GM12878 (cell line): ENCODE measurements around the gene USP21. TPM values are rescaled to one million over a fixed set of nuclear protein-coding genes. Genes with fewer than 3 reads are reported as not detected.

Experiments
- ATAC-seq: fragments of 200-7000 bp; cut with Tn5 transposase; 3 replicates; pipeline ENCODE4 v1.9.1; 2020; ENCODE audit warnings: mild to moderate bottlenecking, moderate library complexity
- BruUV-seq: library from RNA; stranded (reverse); fragments of 400-500 nt; replicated peaks from 2 replicates; lab custom pipeline; 2021; lab: Mats Ljungman, UMichigan
- CTCF ChIA-PET: fragments of 300-600 bp; sonication (Branson Sonifier 250); formaldehyde crosslinking; extraction: SDS; loops from one replicate; lab custom pipeline; 2021; ENCODE audit warnings: inconsistent platforms; lab: Yijun Ruan, JAX
- POLR2A ChIA-PET: fragments of 350-600 bp; formaldehyde crosslinking; extraction: SDS; loops from one replicate; lab custom pipeline; 2021; ENCODE audit warnings: inconsistent platforms; lab: Charles Lee
- RAD21 ChIA-PET: fragments of 300-600 bp; sonication (Branson Sonifier 250); formaldehyde crosslinking; loops from one replicate; lab custom pipeline; 2023; ENCODE audit warnings: antibody characterized with exemption; ENCODE audit not compliant: unreplicated experiment; lab: Charles Lee
- SMC1A ChIA-PET: fragments of 300-600 bp; sonication (Branson Sonifier 250); formaldehyde crosslinking; loops from one replicate; lab custom pipeline; 2023; ENCODE audit not compliant: unreplicated experiment, uncharacterized antibody; lab: Charles Lee
- DNase-seq: peaks from one replicate; pipeline ENCODE4 v3.0.0-alpha.2; 2011; ENCODE audit warnings: low read depth, low spot score
- FAIRE-seq: peaks from 3 replicates; lab custom pipeline; 2011; peaks lifted over from hg19 to GRCh38; lab: Jason Lieb, UNC
- H2AFZ ChIP-seq: 2 replicates; pipeline ENCODE4 v1.6.0; 2011; ENCODE audit warnings: low read depth, low read length, control low read depth; ENCODE audit not compliant: control insufficient read depth
- H3K27ac ChIP-seq: 2 replicates; pipeline ENCODE4 v1.5.1; 2011; ENCODE audit warnings: control low read depth; ENCODE audit not compliant: control insufficient read depth, insufficient read depth
- H3K27me3 ChIP-seq, 2 experiments: replicated peaks in 1 of 2; 2 replicates each; pipeline versions ENCODE4 v1.6.0 to v1.6.1; 2011; ENCODE audit warnings: low read length in 1 of 2; ENCODE audit not compliant: control insufficient read depth in 2 of 2, insufficient read depth in 2 of 2
- H3K36me3 ChIP-seq, 2 experiments: 2 replicates each; pipeline ENCODE4 v1.5.1; 2011; ENCODE audit warnings: low read length in 1 of 2; ENCODE audit not compliant: control insufficient read depth in 2 of 2, insufficient read depth in 2 of 2
- H3K4me1 ChIP-seq: 2 replicates; pipeline ENCODE4 v1.6.1; 2011; ENCODE audit warnings: mild to moderate bottlenecking, low read length, moderate library complexity, mixed read lengths; ENCODE audit not compliant: control insufficient read depth, insufficient read depth
- H3K4me2 ChIP-seq: 2 replicates; pipeline ENCODE4 v1.6.0; 2011; ENCODE audit warnings: control low read depth; ENCODE audit not compliant: control insufficient read depth, insufficient read depth
- H3K4me3 ChIP-seq: fragments of 200-600 bp; sonication (generic); 2 replicates; pipeline ENCODE4 v1.5.1; 2016
- H3K79me2 ChIP-seq: 2 replicates; pipeline ENCODE4 v1.6.0; 2011; ENCODE audit warnings: low read length; ENCODE audit not compliant: control insufficient read depth, insufficient read depth
- H3K9ac ChIP-seq: 2 replicates; pipeline ENCODE4 v1.8.0; 2011; ENCODE audit warnings: low read length, control low read depth, mixed read lengths; ENCODE audit not compliant: control insufficient read depth, insufficient read depth
- H3K9me3 ChIP-seq: replicated peaks from 3 replicates; pipeline ENCODE4 v1.5.1; 2011; ENCODE audit warnings: mild to moderate bottlenecking, low read length; ENCODE audit not compliant: control insufficient read depth, insufficient read depth
- H4K20me1 ChIP-seq: 2 replicates; pipeline ENCODE4 v1.6.0; 2011; ENCODE audit not compliant: control insufficient read depth, insufficient read depth
- BMI1 ChIP-seq: fragments of 450-650 bp; IDR thresholded peaks from 2 replicates; pipeline ENCODE4 v1.6.1; 2016; ENCODE audit warnings: mild to moderate bottlenecking, moderate library complexity, borderline replicate concordance
- IKZF2 ChIP-seq, 2 experiments: fragments of 450-650 bp; IDR thresholded peaks; 2 replicates each; pipeline ENCODE4 v1.6.1; 2017; ENCODE audit warnings: mild to moderate bottlenecking in 2 of 2, moderate library complexity in 2 of 2
- PKNOX1 ChIP-seq: fragments of 450-650 bp; IDR thresholded peaks from 2 replicates; pipeline ENCODE4 v1.6.1; 2016; ENCODE audit warnings: mild to moderate bottlenecking
- WRNIP1 ChIP-seq: IDR thresholded peaks from 2 replicates; pipeline ENCODE4 v1.6.1; 2011; ENCODE audit warnings: low read depth, low read length, improper control_type of control experiment, borderline replicate concordance
- ZNF384 ChIP-seq: IDR thresholded peaks from 2 replicates; pipeline ENCODE4 v1.6.1; 2012; ENCODE audit warnings: low read depth, mild to moderate bottlenecking, low read length, improper control_type of control experiment, borderline replicate concordance
- ZNF687 ChIP-seq: fragments of 450-650 bp; IDR thresholded peaks from 2 replicates; pipeline ENCODE4 v1.6.1; 2017; ENCODE audit warnings: mild to moderate bottlenecking, moderate library complexity
- WGBS: methylation state at CpG from one replicate; pipeline ENCODE4 v1.1.6; 2016; ENCODE audit warnings: low lambda C conversion rate; ENCODE audit not compliant: insufficient replicate concordance, insufficient coverage; ENCODE audit errors: missing lambda C conversion rate; 5-methylcytosine and 5-hydroxymethylcytosine counted together
- in situ Hi-C: fragments of 300-500 bp; cut with MboI; formaldehyde crosslinking; loops from 9 replicates; pipeline ENCODE4 v1.14.3; 2018; ENCODE audit warnings: mixed read lengths
- intact Hi-C: fragments of 100-400 bp; cut with micrococcal nuclease; formaldehyde crosslinking; loops from one replicate; pipeline ENCODE4 v1.14.2; 2022; ENCODE audit not compliant: unreplicated experiment
- polyA plus RNA-seq, 11 experiments: library from polyadenylated mRNA; depleted of rRNA in 4 of 11; unstranded in 6 of 11; stranded (reverse) in 5 of 11; fragments of >200 nt; fragmentation: Nextera tagmentation in 4 of 11; fragmentation: Illumina TruSeq in 1 of 11; extraction: Ambion mirVana in 4 of 11; extraction: Trizol in 1 of 11; gene quantifications; 1 replicate in 1 of 11; 2 replicates in 10 of 11; pipeline versions ENCODE4 v1.2.1 to v1.2.3, GENCODE V29; 2011 to 2016; ENCODE audit warnings: inconsistent platforms in 2 of 11, missing spikeins in 2 of 11, low read depth in 1 of 11
- total RNA-seq, 4 experiments: library from RNA; depleted of rRNA in 3 of 4; stranded (reverse); fragments of >200 nt in 3 of 4; fragmentation: Illumina TruSeq in 1 of 4; extraction: Trizol in 1 of 4; gene quantifications; 2 replicates each; pipeline versions ENCODE4 v1.2.1 to v1.2.3, GENCODE V29; 2013 to 2021
- TF ChIP-seq, protein P1 (sequence below): fragments of 450-650 bp; IDR thresholded peaks from 2 replicates; pipeline ENCODE4 v1.6.1; 2017; ENCODE audit warnings: mild to moderate bottlenecking
- TF ChIP-seq, protein P2 (sequence below): fragments of 450-650 bp; IDR thresholded peaks from 2 replicates; pipeline ENCODE4 v1.6.1; 2017; ENCODE audit warnings: low read depth, mild to moderate bottlenecking, moderate library complexity

The USP21 gene
- total and polyA plus RNA-seq, 10 of the 15 experiments (the other 5 are each of a cell fraction or from before 2014, with no cell fraction given), result 3.2 to 28.6 (median 16.6) TPM

DNA sequence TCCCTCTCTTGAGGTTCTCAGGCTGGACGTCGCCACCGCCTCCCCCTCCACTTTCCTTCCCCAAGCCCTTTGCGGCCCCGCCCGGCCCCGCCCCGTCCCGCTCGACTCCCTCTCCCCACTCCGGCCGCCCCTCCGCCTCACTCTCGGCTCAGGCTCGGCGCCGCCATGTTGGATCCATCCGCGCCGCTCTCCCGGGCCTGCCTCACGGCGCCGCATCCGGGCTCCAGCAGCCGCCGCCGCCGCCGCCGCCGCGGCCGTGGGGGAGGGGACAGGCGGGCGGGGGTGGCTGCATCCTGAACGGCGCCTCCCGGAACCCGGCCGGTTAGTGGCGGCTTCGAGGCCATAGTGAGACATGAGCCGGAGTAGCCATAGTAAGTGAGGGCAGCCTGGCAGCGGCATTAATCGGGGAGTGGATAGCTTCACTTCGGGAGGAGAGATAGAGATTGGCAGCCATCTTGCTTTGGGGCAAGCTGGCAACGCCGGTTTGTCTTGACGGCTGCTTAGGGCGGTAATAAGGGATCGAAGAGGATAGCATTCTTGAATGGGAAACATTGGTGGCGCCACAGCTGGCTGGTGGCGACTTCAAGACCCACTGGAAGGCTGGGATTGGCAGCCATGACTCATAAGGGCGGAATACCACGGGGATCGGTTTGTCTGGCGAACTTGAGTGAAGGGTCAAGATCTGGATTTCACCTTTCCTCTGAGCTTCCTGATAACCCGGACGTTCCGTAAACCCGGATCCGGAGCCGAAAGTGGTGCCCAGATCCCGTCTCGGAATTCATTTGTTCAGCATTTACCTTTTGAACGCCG is 26.7 kb upstream of the USP21 start, which contains the start of gene DEDD:
TSS of gene DEDD (minus strand) at position 258 of the 810 bp plus-strand sequence. CDS start 8,205 bp downstream, outside the sequence.
- Histone ChIP-seq H3K27ac (peak within 1 kb of the TSS; percentile 79), H3K27me3 (no peaks in the 10 kb centered on the region), H2AFZ (peak within 1 kb of the TSS; percentile 92), H3K79me2 (peaks cover 47% of the 10 kb centered on the region), H3K9ac (peak within 1 kb of the TSS; percentile 94), H3K9me3 (no peaks in the 10 kb centered on the region), H3K4me3 (peak within 1 kb of the TSS; percentile 93), H4K20me1 (no peaks in the 10 kb centered on the region; the same call in 1 of the 2 replicates), H3K4me2 (peak within 1 kb of the TSS; percentile 88), H3K4me1 (peaks cover 3% of the 10 kb centered on the region), H3K36me3 (peaks cover 0 to 14% of the 10 kb centered on the region in 2 experiments; a peak in 2 of 4 replicates)
- ChIA-PET POLR2A (interaction anchor here (1.0 to 3.7 kb wide), 12 partner anchors 15 to 94 kb away, joined by 3 to 24 read pairs (median 4); partner anchors contain the start of genes ARHGAP30, NIT1, PFDN2 and PPOX), CTCF (interaction anchor here (0.7 to 2.8 kb wide), 14 partner anchors 15 to 143 kb away, joined by 3 to 14 read pairs (median 4); partner anchors contain the start of genes NIT1, PFDN2, PPOX and TOMM40L), RAD21 (interaction anchor here (1.0 to 2.7 kb wide), 11 partner anchors 14 to 135 kb away, joined by 3 to 11 read pairs (median 5); partner anchors contain the start of genes ARHGAP30, KLHDC9, NIT1 and PFDN2), SMC1A (interaction anchor here (0.6 to 4.3 kb wide), 20 partner anchors 13 to 157 kb away, joined by 3 to 19 read pairs (median 4); partner anchors contain the start of genes ARHGAP30, UFC1 and USF1)
- peak; percentile 87 for DNase-seq
- peak; percentile 98 for ATAC-seq
- peak; percentile 57 for FAIRE-seq
- WGBS, result under 1% methylated on average over 51 of the region's 68 CpGs
- intact Hi-C loops (loop anchor here (2.0 kb wide), 1 partner anchor 62 kb away; no protein-coding TSS in a partner anchor), in situ Hi-C loops (no loop called here)
- no TSS peak for BruUV-seq
- TF ChIP-seq, protein P1, sequence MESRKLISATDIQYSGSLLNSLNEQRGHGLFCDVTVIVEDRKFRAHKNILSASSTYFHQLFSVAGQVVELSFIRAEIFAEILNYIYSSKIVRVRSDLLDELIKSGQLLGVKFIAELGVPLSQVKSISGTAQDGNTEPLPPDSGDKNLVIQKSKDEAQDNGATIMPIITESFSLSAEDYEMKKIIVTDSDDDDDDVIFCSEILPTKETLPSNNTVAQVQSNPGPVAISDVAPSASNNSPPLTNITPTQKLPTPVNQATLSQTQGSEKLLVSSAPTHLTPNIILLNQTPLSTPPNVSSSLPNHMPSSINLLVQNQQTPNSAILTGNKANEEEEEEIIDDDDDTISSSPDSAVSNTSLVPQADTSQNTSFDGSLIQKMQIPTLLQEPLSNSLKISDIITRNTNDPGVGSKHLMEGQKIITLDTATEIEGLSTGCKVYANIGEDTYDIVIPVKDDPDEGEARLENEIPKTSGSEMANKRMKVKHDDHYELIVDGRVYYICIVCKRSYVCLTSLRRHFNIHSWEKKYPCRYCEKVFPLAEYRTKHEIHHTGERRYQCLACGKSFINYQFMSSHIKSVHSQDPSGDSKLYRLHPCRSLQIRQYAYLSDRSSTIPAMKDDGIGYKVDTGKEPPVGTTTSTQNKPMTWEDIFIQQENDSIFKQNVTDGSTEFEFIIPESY, result no peak
- TF ChIP-seq BMI1 (0 out of 2 replicates have a peak, but pooled peaks have one; percentile 12), WRNIP1 (peak; percentile 82; the same call in 1 of the 2 replicates), IKZF2 (IDR thresholded peaks at IDR 0.05) (peak; percentile 70 to 78), ZNF384 (no peak), PKNOX1 (peak; percentile 69), ZNF687 (peak; percentile 79)
- TF ChIP-seq, protein P2, sequence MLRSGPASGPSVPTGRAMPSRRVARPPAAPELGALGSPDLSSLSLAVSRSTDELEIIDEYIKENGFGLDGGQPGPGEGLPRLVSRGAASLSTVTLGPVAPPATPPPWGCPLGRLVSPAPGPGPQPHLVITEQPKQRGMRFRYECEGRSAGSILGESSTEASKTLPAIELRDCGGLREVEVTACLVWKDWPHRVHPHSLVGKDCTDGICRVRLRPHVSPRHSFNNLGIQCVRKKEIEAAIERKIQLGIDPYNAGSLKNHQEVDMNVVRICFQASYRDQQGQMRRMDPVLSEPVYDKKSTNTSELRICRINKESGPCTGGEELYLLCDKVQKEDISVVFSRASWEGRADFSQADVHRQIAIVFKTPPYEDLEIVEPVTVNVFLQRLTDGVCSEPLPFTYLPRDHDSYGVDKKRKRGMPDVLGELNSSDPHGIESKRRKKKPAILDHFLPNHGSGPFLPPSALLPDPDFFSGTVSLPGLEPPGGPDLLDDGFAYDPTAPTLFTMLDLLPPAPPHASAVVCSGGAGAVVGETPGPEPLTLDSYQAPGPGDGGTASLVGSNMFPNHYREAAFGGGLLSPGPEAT, result peak; percentile 60; the same call in 1 of the 2 replicates
